Mesenchymal stem cell (in vitro differentiated cells and primary cell): ENCODE data around the gene ARAP3.
A peak's percentile ranks its signal among the peaks of the same experiment; 100 is the strongest.

Experiments
- DNase-seq: peaks from one replicate; pipeline ENCODE4 v3.0.0-alpha.2; 2013
- H2AFZ ChIP-seq: one replicate; pipeline ENCODE4 v1.6.1; 2013; ENCODE audit warnings: low read depth, mild to moderate bottlenecking, control low read depth, inconsistent platforms, low read length, moderate library complexity
- H2AK5ac ChIP-seq: 2 replicates; pipeline ENCODE4 v1.6.1; 2013; ENCODE audit warnings: low read length, moderate library complexity, mild to moderate bottlenecking, inconsistent platforms; ENCODE audit not compliant: severe bottlenecking
- H2BK120ac ChIP-seq: one replicate; pipeline ENCODE4 v1.6.1; 2013; ENCODE audit warnings: low read depth, mild to moderate bottlenecking, inconsistent platforms, low read length, moderate library complexity
- H2BK12ac ChIP-seq, 2 experiments: one replicate each; pipeline ENCODE4 v1.6.1; 2013; ENCODE audit warnings: inconsistent platforms in 2 of 2, low read length in 2 of 2, mild to moderate bottlenecking in 2 of 2, moderate library complexity in 2 of 2, control low read depth in 1 of 2
- H2BK15ac ChIP-seq: one replicate; pipeline ENCODE4 v1.6.1; 2013; ENCODE audit warnings: mild to moderate bottlenecking, low read depth, inconsistent platforms; ENCODE audit not compliant: poor library complexity, severe bottlenecking
- H2BK5ac ChIP-seq: 2 replicates; pipeline ENCODE4 v1.6.1; 2013; ENCODE audit warnings: low read depth, mild to moderate bottlenecking, low read length, control low read depth, inconsistent platforms; ENCODE audit not compliant: poor library complexity, severe bottlenecking
- H3K14ac ChIP-seq, 2 experiments: one replicate each; pipeline ENCODE4 v1.6.1; 2013; ENCODE audit warnings: inconsistent platforms in 2 of 2, low read length in 2 of 2, control low read depth in 1 of 2, mild to moderate bottlenecking in 1 of 2, moderate library complexity in 1 of 2
- H3K18ac ChIP-seq, 2 experiments: one replicate each; pipeline ENCODE4 v1.6.1; 2013; ENCODE audit warnings: inconsistent platforms in 2 of 2, low read length in 2 of 2, control low read depth in 1 of 2, low read depth in 1 of 2, mild to moderate bottlenecking in 1 of 2
- H3K23ac ChIP-seq, 2 experiments: one replicate each; pipeline ENCODE4 v1.6.1; 2013; ENCODE audit warnings: inconsistent platforms in 2 of 2, low read length in 2 of 2, mild to moderate bottlenecking in 2 of 2, moderate library complexity in 2 of 2, control low read depth in 1 of 2
- H3K27ac ChIP-seq: 2 replicates; pipeline ENCODE4 v1.5.1; 2013; ENCODE audit warnings: mild to moderate bottlenecking, moderate library complexity, low read length, control low read depth, inconsistent platforms; ENCODE audit not compliant: poor library complexity, severe bottlenecking
- H3K27me3 ChIP-seq, 2 experiments: 2 replicates each; pipeline versions ENCODE4 v1.6.1 to v1.7.0; 2013; ENCODE audit warnings: low read length in 2 of 2, mild to moderate bottlenecking in 2 of 2, moderate library complexity in 2 of 2, control low read depth in 1 of 2, inconsistent platforms in 1 of 2; ENCODE audit not compliant: control insufficient read depth in 1 of 2, insufficient read depth in 1 of 2
- H3K36me3 ChIP-seq, 2 experiments: 2 replicates each; pipeline versions ENCODE4 v1.6.1 to v1.7.0; 2013; ENCODE audit warnings: low read length in 2 of 2, control low read depth in 1 of 2, inconsistent platforms in 1 of 2, low read depth in 1 of 2, mild to moderate bottlenecking in 1 of 2; ENCODE audit not compliant: insufficient read depth in 2 of 2, control insufficient read depth in 1 of 2
- H3K4ac ChIP-seq, 2 experiments: one replicate each; pipeline ENCODE4 v1.6.1; 2013; ENCODE audit warnings: inconsistent platforms in 2 of 2, low read length in 2 of 2, mild to moderate bottlenecking in 2 of 2, moderate library complexity in 2 of 2, control low read depth in 1 of 2, low read depth in 1 of 2
- H3K4me1 ChIP-seq: 2 replicates; pipeline ENCODE4 v1.6.1; 2013; ENCODE audit warnings: low read depth, low read length, control low read depth; ENCODE audit not compliant: control insufficient read depth, insufficient read depth
- H3K4me2 ChIP-seq: 2 replicates; pipeline ENCODE4 v1.6.1; 2013; ENCODE audit warnings: low read length, mild to moderate bottlenecking, inconsistent platforms; ENCODE audit not compliant: poor library complexity, severe bottlenecking
- H3K4me3 ChIP-seq, 2 experiments: 2 replicates each; pipeline versions ENCODE4 v1.5.1 to v1.7.0; 2013; ENCODE audit warnings: low read length in 2 of 2, mild to moderate bottlenecking in 2 of 2, control low read depth in 1 of 2, low read depth in 1 of 2; ENCODE audit not compliant: insufficient read depth in 1 of 2
- H3K79me1 ChIP-seq: replicated peaks from 2 replicates; pipeline ENCODE4 v1.6.1; 2013; ENCODE audit warnings: mild to moderate bottlenecking, control low read depth, low read length, inconsistent platforms; ENCODE audit not compliant: poor library complexity, severe bottlenecking
- H3K9ac ChIP-seq: 2 replicates; pipeline ENCODE4 v1.7.0; 2013; ENCODE audit warnings: mild to moderate bottlenecking, low read length, moderate library complexity
- H3K9me3 ChIP-seq: 2 replicates; pipeline ENCODE4 v1.7.0; 2013; ENCODE audit warnings: mild to moderate bottlenecking, low read length; ENCODE audit not compliant: control insufficient read depth
- H4K8ac ChIP-seq: one replicate; pipeline ENCODE4 v1.6.1; 2013; ENCODE audit warnings: inconsistent platforms, mild to moderate bottlenecking, low read length, moderate library complexity
- H4K91ac ChIP-seq: one replicate; pipeline ENCODE4 v1.6.1; 2013; ENCODE audit warnings: mild to moderate bottlenecking, low read length, inconsistent platforms
- WGBS: methylation state at CpG from one replicate; pipeline ENCODE4 v1.1.7; 2013; ENCODE audit warnings: mixed read lengths; 5-methylcytosine and 5-hydroxymethylcytosine counted together

Gene ARAP3

GRCh38 chr5:141608046-141608445 lies 74.0 kb downstream of the ARAP3 start:
- H3K14ac ChIP-seq = no peak overlapping the region
- 95% methylated on average over 2 of the region's 2 CpGs for WGBS
- no peak overlapping the region for H2BK15ac ChIP-seq
- no peak overlapping the region for H2BK5ac ChIP-seq
- no peaks in the 10 kb centered on the region for H3K27me3 ChIP-seq
- no peaks in the 10 kb centered on the region for H3K36me3 ChIP-seq
- no peak overlapping the region for H3K9ac ChIP-seq
- no peak for DNase-seq
- H3K27ac ChIP-seq = no peak overlapping the region
- no peak overlapping the region for H2BK12ac ChIP-seq
- H3K23ac ChIP-seq = no peak overlapping the region
- no peak overlapping the region for H2AK5ac ChIP-seq
- no peak overlapping the region for H2BK120ac ChIP-seq
- no peaks in the 10 kb centered on the region for H3K9me3 ChIP-seq
- no peak overlapping the region for H3K18ac ChIP-seq
- peaks cover 20% of the 10 kb centered on the region for H3K79me1 ChIP-seq
- no peak overlapping the region for H4K8ac ChIP-seq
- H3K4ac ChIP-seq = no peak overlapping the region
- H2AFZ ChIP-seq = no peak overlapping the region
- no peak overlapping the region for H3K4me2 ChIP-seq
- no peak overlapping the region for H3K4me3 ChIP-seq
- H4K91ac ChIP-seq = no peak overlapping the region
- peaks cover 6% of the 10 kb centered on the region for H3K4me1 ChIP-seq

- H3K4me2 ChIP-seq = no peak overlapping the region
- H2BK15ac ChIP-seq = no peak overlapping the region
- DNase-seq = peak; percentile 21
- H3K36me3 ChIP-seq = no peaks in the 10 kb centered on the region
- H3K14ac ChIP-seq = no peak overlapping the region
- no peak overlapping the region for H3K18ac ChIP-seq
- peak overlapping the region; percentile 82 for H3K9ac ChIP-seq
- H3K23ac ChIP-seq = no peak overlapping the region
- no peaks in the 10 kb centered on the region for H3K27me3 ChIP-seq
- H2AK5ac ChIP-seq = no peak overlapping the region
- no peaks in the 10 kb centered on the region for H3K9me3 ChIP-seq
- peak overlapping the region; percentile 39 for H4K91ac ChIP-seq
- peaks cover 19% of the 10 kb centered on the region for H3K79me1 ChIP-seq
- peak overlapping the region; percentile 5 for H2BK120ac ChIP-seq
- peak overlapping the region; percentile 77 for H4K8ac ChIP-seq
- H3K4ac ChIP-seq = no peak overlapping the region
- H2BK12ac ChIP-seq = no peak overlapping the region
- no peak overlapping the region for H2AFZ ChIP-seq
- no peak overlapping the region for H3K27ac ChIP-seq
- H3K4me1 ChIP-seq = peaks cover 6% of the 10 kb centered on the region
- H3K4me3 ChIP-seq = no peak overlapping the region
- 90% methylated on average over 6 of the region's 6 CpGs for WGBS
- H2BK5ac ChIP-seq = no peak overlapping the region
Observed at GRCh38 chr5:141605523-141606277, 76.3 kb downstream of the ARAP3 start.

GRCh38 chr5:141603923-141604717 lies 77.9 kb downstream of the ARAP3 start:
- Histone ChIP-seq H3K27me3 (no peaks in the 10 kb centered on the region), H3K79me1 (peaks cover 20% of the 10 kb centered on the region), H4K8ac (peak overlapping the region; percentile 8), H4K91ac (no peak overlapping the region), H3K36me3 (no peaks in the 10 kb centered on the region), H2BK5ac (no peak overlapping the region), H3K4me3 (peak overlapping the region in 1 of 2 experiments; percentile 33), H3K23ac (peak overlapping the region in 1 of 2 experiments; percentile 83), H2AFZ (no peak overlapping the region), H2BK15ac (no peak overlapping the region), H2BK120ac (no peak overlapping the region), H3K9me3 (no peaks in the 10 kb centered on the region), H3K4ac (peak overlapping the region in 1 of 2 experiments; percentile 27), H3K4me1 (peaks cover 6% of the 10 kb centered on the region), H2AK5ac (no peak overlapping the region), H3K4me2 (no peak overlapping the region), H3K27ac (no peak overlapping the region), H3K9ac (peak overlapping the region; percentile 82), H2BK12ac (no peak overlapping the region), H3K18ac (peak overlapping the region in 1 of 2 experiments; percentile 34), H3K14ac (peak overlapping the region in 1 of 2 experiments; percentile 11)
- 56% methylated on average over 6 of the region's 6 CpGs for WGBS
- peak; percentile 94 for DNase-seq
